Transverse colon (tissue), 3 donors: Measurements from ENCODE around the gene PDE4C.

Experiments
- POLR2A ChIP-seq: fragments of 450-650 bp; IDR thresholded peaks from one replicate; pipeline ENCODE4 v1.6.1; 2016; ENCODE audit warnings: antibody characterized with exemption, mild to moderate bottlenecking, moderate library complexity
- TF ChIP-seq, protein P1 (sequence below), 5 experiments: fragments of 200-600 bp in 3 of 5; fragments of 450-650 bp in 2 of 5; sonication (generic) in 3 of 5; IDR thresholded peaks; 1 replicate in 2 of 5; 2 replicates in 3 of 5; pipeline ENCODE4 v1.5.1; 2016 to 2017; ENCODE audit warnings: antibody characterized with exemption in 5 of 5, inconsistent platforms in 3 of 5, mild to moderate bottlenecking in 2 of 5, moderate library complexity in 1 of 5

DNA sequence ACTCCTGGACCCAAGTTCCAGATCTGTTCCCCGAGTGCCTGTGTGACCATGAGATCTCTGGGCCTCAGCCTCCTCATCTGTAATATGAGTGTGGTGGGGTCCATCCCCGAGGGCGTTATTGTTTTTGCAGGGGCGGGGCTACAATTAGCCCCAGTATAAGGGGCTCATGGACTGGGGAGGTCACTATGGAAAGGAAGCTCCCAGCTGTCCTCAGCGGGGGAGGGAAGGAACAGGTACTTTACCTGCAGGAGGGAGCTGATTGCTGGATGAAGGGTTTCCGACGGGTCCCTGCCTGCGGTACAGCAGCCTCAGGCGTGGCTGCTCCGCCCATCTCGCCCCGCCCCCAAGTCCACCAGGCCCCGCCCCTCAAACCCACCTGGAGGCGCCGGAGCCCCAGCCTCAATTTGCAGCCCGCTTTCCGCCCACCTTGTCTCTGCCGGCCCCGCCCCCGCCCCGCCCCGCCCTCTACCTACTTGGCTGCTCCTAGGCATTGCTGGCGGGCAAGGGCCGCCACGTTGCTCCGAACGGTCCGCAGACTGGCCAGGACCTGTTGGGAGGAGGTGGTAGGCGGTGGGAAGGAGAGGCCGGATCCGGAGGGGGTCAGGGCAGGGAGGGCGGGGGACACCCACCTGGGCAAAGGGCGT lies 5.5 kb downstream of the PDE4C start:
- TF ChIP-seq, protein P1, sequence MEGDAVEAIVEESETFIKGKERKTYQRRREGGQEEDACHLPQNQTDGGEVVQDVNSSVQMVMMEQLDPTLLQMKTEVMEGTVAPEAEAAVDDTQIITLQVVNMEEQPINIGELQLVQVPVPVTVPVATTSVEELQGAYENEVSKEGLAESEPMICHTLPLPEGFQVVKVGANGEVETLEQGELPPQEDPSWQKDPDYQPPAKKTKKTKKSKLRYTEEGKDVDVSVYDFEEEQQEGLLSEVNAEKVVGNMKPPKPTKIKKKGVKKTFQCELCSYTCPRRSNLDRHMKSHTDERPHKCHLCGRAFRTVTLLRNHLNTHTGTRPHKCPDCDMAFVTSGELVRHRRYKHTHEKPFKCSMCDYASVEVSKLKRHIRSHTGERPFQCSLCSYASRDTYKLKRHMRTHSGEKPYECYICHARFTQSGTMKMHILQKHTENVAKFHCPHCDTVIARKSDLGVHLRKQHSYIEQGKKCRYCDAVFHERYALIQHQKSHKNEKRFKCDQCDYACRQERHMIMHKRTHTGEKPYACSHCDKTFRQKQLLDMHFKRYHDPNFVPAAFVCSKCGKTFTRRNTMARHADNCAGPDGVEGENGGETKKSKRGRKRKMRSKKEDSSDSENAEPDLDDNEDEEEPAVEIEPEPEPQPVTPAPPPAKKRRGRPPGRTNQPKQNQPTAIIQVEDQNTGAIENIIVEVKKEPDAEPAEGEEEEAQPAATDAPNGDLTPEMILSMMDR (IDR thresholded peaks at IDR 0.05): no peak
- no peak for TF ChIP-seq POLR2A
